Posterior cingulate gyrus (tissue), 11 donors: ENCODE measurements around the gene CCDC81.

Source experiments
- DNase-seq, 10 donors: peaks; one replicate each; pipeline versions ENCODE4 v3.0.0 to v3.0.0-alpha.2; 2020 to 2021; ENCODE audit warnings: mixed read lengths in 3 of 10
- intact Hi-C: fragments of 100-400 bp; cut with DNase I; formaldehyde crosslinking; loops from one replicate; pipeline ENCODE4 v1.15.1; 2023

The CCDC81 gene

DNA sequence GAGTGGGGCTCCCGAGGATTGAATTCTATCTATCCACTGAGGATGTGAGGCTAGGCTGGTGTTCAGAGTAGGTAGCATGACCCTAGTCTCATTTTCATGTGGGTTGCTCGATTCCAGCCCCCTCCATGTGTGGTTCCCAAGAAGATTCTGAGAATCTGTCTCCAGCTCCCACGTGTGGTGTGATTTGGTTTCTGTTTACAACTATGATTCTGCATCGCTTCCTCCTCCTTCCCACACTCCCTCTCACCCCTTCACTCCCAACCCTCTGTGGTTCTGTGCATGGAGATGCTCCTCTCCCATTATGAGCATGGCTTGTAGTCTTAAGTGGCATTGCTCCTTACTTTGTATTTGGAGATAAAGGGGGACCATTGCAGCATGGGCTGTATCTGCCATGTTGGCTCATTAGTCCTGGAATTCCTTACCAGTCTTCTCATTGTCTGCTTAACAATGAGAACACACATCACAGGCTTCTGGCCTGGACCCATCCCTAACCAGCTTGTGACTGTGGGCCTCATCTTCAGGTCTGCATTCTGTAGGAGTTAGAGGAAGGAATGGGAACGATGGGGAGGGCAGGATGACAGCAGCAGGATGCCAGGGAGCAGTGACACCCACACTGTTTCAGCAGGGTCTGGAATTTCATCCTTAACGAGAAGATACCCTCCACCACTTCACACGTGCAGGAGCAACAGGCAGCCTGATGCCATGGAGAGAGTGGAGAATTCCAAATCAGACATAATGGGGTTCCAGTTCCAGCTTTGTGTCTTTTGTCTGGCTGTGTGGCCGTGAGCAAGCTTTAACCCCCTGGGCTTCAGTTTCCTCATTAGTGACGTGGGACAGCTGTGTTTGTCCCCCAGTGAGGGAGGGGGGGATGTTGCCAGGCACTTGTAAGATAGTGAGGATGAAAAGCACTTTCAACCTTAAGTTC lies 86.0 kb downstream of the CCDC81 start:
- DNase-seq: no peak
- intact Hi-C loops: no loop called here

DNA sequence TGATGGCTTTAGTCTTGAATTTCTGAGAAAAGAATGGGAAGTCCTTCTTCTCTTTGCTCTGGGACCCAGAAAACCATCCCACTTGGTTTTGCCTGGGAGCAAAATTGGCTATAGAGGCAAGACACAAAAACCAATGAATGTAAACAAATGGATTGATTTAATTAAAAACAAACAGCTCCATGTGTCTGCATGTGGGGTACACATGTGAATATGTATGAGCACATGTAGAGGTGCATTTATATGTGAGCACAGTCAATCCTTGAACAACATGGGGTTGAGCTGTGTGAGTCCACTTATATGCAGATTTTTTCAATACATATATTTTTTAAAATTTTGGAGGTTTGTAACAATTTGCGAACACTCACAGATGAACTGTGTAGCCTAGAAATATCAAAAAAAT lies 87.2 kb downstream of the CCDC81 start:
- intact Hi-C loops: no loop called here
- DNase-seq: no peak

DNA sequence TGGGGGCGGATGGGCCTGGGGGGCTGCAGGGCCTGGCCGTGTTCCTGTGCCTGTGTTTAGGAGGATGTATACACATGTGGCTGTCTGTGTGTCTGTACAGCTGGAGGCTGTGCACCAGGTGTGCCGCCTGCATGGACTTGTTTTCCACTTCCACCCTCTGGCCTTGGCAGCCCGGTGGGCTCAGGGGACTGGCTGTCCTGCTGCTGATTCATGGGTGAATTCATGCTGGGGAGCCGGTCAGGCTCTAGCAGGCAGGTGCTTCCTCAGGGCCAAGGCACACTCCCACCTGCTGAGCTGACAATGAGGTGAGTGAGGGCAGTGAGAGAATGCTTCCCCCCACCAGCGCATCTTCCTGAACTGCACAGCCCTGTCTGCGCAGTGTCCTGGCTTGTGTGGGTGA lies 88.4 kb downstream of the CCDC81 start:
- no peak for DNase-seq
- intact Hi-C loops: no loop called here

GRCh38 chr11:86463955-86464354 lies 89.3 kb downstream of the CCDC81 start:
- DNase-seq: no peak
- intact Hi-C loops: no loop called here

- DNase-seq: no peak
- intact Hi-C loops: no loop called here
These were observed 90.0 kb downstream of the CCDC81 start for GRCh38 chr11:86464509-86465221.

- intact Hi-C loops: no loop called here
- DNase-seq: no peak
These were observed 93.5 kb downstream of the CCDC81 start for GRCh38 chr11:86468169-86468568.

- intact Hi-C loops: no loop called here
These were observed 95.1 kb downstream of the CCDC81 start for GRCh38 chr11:86469491-86470388.

More at GRCh38 chr11:86469491-86470388, 95.1 kb downstream of the CCDC81 start:
- no peak for DNase-seq
